ENCODE data around the gene CAMK2D. TPM values are rescaled to one million over a fixed set of nuclear protein-coding genes. Genes with fewer than 3 reads are reported as not detected.

Gene CAMK2D
- total and polyA plus RNA-seq, 7 donors = 24.3 to 78.1 (median 54.0) TPM

DNA sequence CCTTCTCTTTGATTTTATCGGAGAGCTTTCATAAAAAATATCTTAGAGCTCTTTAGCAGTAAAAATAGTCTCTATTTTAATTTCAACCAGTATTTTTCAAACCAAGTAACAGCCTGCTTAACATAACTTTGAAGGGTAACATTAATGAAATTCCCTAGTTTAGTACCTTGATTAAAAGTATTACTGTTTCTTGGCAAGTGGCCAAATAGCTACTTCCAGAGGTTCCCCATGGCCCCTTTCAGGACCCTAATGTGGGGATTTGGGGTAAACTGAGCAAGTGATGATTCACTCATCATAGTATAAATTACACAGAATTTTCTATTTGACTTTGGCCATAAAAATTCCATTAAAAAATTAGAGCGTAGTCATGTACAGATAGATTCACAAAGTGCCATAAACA is 211.0 kb downstream of the CAMK2D start:
- Histone ChIP-seq H3K9me3 (no peaks in the 10 kb centered on the region), H3K36me3 (peaks cover 0 to 11% (median 0%) of the 10 kb centered on the region in 4 donors), H3K4me3 (no peak overlapping the region), H3K4me1 (peaks cover 0 to 21% (median 7%) of the 10 kb centered on the region in 4 donors), H3K27me3 (no peaks in the 10 kb centered on the region), H3K27ac (no peak overlapping the region)
- intact Hi-C loops (cut with DNase I) = no loop called here
- TF ChIP-seq POLR2A (IDR thresholded peaks at IDR 0.05) = no peak
- TF ChIP-seq POLR2AphosphoS5 (IDR thresholded peaks at IDR 0.05) = no peak
- no peak for TF ChIP-seq EP300 (IDR thresholded peaks at IDR 0.05)
- TF ChIP-seq, protein P1, sequence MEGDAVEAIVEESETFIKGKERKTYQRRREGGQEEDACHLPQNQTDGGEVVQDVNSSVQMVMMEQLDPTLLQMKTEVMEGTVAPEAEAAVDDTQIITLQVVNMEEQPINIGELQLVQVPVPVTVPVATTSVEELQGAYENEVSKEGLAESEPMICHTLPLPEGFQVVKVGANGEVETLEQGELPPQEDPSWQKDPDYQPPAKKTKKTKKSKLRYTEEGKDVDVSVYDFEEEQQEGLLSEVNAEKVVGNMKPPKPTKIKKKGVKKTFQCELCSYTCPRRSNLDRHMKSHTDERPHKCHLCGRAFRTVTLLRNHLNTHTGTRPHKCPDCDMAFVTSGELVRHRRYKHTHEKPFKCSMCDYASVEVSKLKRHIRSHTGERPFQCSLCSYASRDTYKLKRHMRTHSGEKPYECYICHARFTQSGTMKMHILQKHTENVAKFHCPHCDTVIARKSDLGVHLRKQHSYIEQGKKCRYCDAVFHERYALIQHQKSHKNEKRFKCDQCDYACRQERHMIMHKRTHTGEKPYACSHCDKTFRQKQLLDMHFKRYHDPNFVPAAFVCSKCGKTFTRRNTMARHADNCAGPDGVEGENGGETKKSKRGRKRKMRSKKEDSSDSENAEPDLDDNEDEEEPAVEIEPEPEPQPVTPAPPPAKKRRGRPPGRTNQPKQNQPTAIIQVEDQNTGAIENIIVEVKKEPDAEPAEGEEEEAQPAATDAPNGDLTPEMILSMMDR (IDR thresholded peaks at IDR 0.05) = no peak
- no peak for DNase-seq
- WGBS, 2 donors = 99% methylated on average over 2 of the region's 2 CpGs

DNA sequence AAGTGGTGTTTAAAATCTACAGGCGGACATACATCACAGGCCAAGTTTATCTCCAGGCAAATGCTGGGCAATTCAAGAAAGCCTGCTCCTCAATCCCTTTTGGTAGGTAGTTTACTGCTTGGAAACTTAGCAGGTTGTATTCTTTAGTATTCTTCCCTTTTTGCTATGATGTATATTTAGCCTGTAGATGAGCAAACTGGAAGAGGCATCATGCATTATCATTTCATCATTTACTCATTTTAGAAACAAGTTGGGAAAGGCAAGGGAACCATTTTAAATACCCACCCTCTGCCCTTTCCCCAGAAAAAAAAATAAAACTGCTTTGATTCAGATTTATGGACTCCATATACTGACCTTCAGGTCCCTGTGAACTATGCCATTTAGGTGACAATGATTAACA is 213.2 kb downstream of the CAMK2D start:
- intact Hi-C loops (cut with DNase I) = loop anchor here (1.0 to 10.0 kb wide), 5 partner anchors 134 to 826 kb away; partner anchors contain the start of gene CAMK2D
- DNase-seq = no peak
- TF ChIP-seq EP300 (IDR thresholded peaks at IDR 0.05) = no peak
- TF ChIP-seq POLR2AphosphoS5 (IDR thresholded peaks at IDR 0.05) = no peak
- TF ChIP-seq POLR2A (IDR thresholded peaks at IDR 0.05) = no peak
- TF ChIP-seq, protein P1 (IDR thresholded peaks at IDR 0.05) = no peak
- Histone ChIP-seq H3K36me3 (peaks cover 0 to 11% (median 0%) of the 10 kb centered on the region in 4 donors), H3K9me3 (no peaks in the 10 kb centered on the region), H3K27ac (peak overlapping the region; percentile 19 to 54 (median 33)), H3K4me3 (no peak overlapping the region), H3K27me3 (no peaks in the 10 kb centered on the region), H3K4me1 (peaks cover 0 to 14% (median 7%) of the 10 kb centered on the region in 4 donors)
- WGBS, 2 donors = 64 to 82% methylated on average over 1 of the region's 1 CpG

DNA sequence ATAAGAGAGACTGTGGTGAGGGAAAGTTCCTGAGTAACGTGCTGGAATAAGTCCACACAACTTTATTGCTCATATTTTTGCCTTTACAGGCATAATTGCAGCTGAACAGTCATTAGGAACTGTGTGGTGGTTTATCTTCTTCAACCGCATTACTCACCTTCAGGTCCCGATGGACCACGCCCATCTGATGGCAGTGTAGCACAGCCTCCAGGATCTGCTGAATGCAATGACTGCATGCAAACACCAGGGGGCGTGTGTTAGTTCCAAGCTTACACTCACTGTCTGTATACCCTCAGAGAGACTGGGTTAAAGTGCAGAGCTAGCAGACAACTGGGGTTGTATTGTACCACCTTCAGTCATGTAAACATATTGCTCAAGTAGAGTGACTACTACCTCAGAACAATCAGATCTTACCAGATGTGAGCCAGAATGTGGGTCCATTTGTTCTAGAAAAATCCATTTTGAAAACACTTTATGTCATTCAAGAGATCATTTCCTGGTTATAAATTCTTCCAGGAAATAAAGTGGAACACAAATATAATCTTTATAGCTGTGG is 214.0 kb downstream of the CAMK2D start:
- 4 to 11% methylated on average over 5 of the region's 5 CpGs for WGBS, 2 donors
- peak; percentile 89 for DNase-seq
- no peaks in the 10 kb centered on the region for H3K27me3 ChIP-seq
- no peaks in the 10 kb centered on the region for H3K9me3 ChIP-seq
- peaks cover 0 to 11% (median 0%) of the 10 kb centered on the region in 4 donors for H3K36me3 ChIP-seq
- peak overlapping the region; percentile 19 to 54 (median 33) for H3K27ac ChIP-seq
- peaks cover 0 to 14% (median 7%) of the 10 kb centered on the region in 4 donors for H3K4me1 ChIP-seq
- TF ChIP-seq EP300 (IDR thresholded peaks at IDR 0.05) = no peak
- no peak for TF ChIP-seq POLR2A (IDR thresholded peaks at IDR 0.05)
- TF ChIP-seq, protein P1 (IDR thresholded peaks at IDR 0.05) = peak; percentile 76 to 99 (median 94)
- TF ChIP-seq POLR2AphosphoS5 (IDR thresholded peaks at IDR 0.05) = peak; percentile 22 to 61 (median 36)
- no peak overlapping the region for H3K4me3 ChIP-seq
- intact Hi-C loops (cut with DNase I) = loop anchor here (1.0 to 10.0 kb wide), 6 partner anchors 135 to 827 kb away; partner anchors contain the start of gene CAMK2D

DNA sequence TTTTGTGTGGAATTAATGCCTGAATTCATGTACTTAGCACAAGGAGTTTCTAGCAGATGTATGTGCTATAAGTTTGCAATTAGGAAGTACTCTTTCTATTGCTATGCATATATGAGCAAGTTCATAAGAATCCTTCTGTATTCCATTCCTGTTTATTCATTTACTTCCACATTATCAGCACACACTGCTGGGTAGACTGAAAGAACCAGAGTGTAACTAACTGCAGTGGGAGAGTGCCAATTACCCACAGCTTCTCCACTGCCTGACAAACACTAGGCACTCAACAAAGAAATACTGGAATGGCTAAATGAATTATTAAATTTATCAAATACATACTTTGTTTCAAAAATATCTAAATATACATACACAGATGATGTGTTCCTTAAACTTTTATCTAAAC is 219.6 kb downstream of the CAMK2D start:
- DNase-seq = no peak
- no peaks in the 10 kb centered on the region for H3K36me3 ChIP-seq
- no peak overlapping the region for H3K4me3 ChIP-seq
- no peaks in the 10 kb centered on the region for H3K9me3 ChIP-seq
- H3K27ac ChIP-seq = no peak overlapping the region
- TF ChIP-seq EP300 (IDR thresholded peaks at IDR 0.05) (no peak), POLR2A (IDR thresholded peaks at IDR 0.05) (no peak), POLR2AphosphoS5 (IDR thresholded peaks at IDR 0.05) (no peak)
- TF ChIP-seq, protein P1 (IDR thresholded peaks at IDR 0.05) = no peak
- intact Hi-C loops (cut with DNase I) = loop anchor here (10.0 kb wide), 2 partner anchors 413 to 833 kb away; no protein-coding TSS in a partner anchor
- H3K27me3 ChIP-seq = no peaks in the 10 kb centered on the region
- peaks cover 0 to 23% (median 14%) of the 10 kb centered on the region in 4 donors for H3K4me1 ChIP-seq

All from sigmoid colon (tissue), 7 donors.